ENCODE data around the gene MOGAT1. TPM values are rescaled to one million over a fixed set of nuclear protein-coding genes. Genes with fewer than 3 reads are reported as not detected.

The MOGAT1 gene
- total and polyA plus RNA-seq, 2 of the 8 experiments (the other 6 are each of a cell fraction or from before 2014, with no cell fraction given): 0.11 to 0.67 TPM

DNA sequence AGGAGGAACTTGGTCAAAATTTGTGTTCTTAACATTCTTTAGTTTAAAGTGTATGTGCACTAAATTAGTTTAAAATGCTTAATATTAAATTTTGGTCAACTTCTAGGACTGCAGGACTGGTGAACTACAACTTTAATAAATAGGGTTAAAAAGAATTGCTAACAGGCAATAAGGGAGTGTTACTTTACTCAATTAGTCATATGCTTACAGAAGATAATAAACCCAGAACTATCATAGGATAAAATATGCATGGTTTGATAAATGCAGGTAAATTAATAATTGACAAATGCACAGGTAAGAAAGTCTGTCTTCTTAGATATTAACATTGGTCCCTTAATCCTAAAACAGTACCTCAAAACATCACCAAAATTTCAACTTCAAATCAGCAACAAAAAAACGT, 36.2 kb upstream of the MOGAT1 start:
- ChIA-PET POLR2A (ENCODE audit: partially characterized antibody) (interaction anchor here (0.5 kb wide), 1 partner anchor 419 kb away, joined by 4 read pairs; no protein-coding TSS in a partner anchor), CTCF (ENCODE audit: partially characterized antibody) (no interaction called here)
- Histone ChIP-seq H4K8ac (ENCODE audit: extremely low read depth, insufficient read depth, low read length) (no peak overlapping the region), H2BK12ac (ENCODE audit: low read depth, low read length) (no peak overlapping the region), H3K18ac (ENCODE audit: extremely low read depth, low read length) (no peak overlapping the region), H3K4ac (replicated peaks; ENCODE audit: insufficient read length, low read depth, low read length) (no peak overlapping the region), H4K91ac (replicated peaks; ENCODE audit: insufficient read length, low read length) (no peak overlapping the region), H3K23ac (ENCODE audit: insufficient read length) (no peak overlapping the region), H3K9me3 (ENCODE audit: insufficient read depth in 2 of 2, low read depth in 1 of 2, low read length in 1 of 2) (no peaks in the 10 kb centered on the region), H3K14ac (ENCODE audit: insufficient read length) (no peak overlapping the region), H3K79me2 (ENCODE audit: control insufficient read depth in 1 of 2, insufficient read depth in 2 of 2, low read length in 2 of 2) (no peaks in the 10 kb centered on the region), H4K5ac (ENCODE audit: insufficient read length, low read depth, low read length) (no peak overlapping the region), H4K20me1 (replicated peaks in 1 of 2; ENCODE audit: control insufficient read depth in 1 of 2, insufficient read depth in 2 of 2, low read length in 2 of 2) (no peaks in the 10 kb centered on the region), H3K23me2 (ENCODE audit: low read depth, low read length) (no peaks in the 10 kb centered on the region; the same call in 1 of the 2 replicates), H3K79me1 (ENCODE audit: low read depth, low read length) (no peaks in the 10 kb centered on the region), H2AK5ac (ENCODE audit: low read depth, low read length) (no peak overlapping the region), H3K4me2 (ENCODE audit: insufficient read depth in 1 of 2, low read depth in 2 of 2, low read length in 2 of 2) (no peak overlapping the region), H3K4me1 (replicated peaks in 1 of 4; ENCODE audit: control insufficient read depth in 3 of 4, insufficient read depth in 4 of 4, low read length in 3 of 4) (no peaks in the 10 kb centered on the region), H2BK5ac (ENCODE audit: low read depth, low read length) (no peak overlapping the region), H3K36me3 (ENCODE audit: control insufficient read depth in 2 of 4, insufficient read depth in 4 of 4, low read length in 3 of 4) (peaks cover 10 to 64% (median 37%) of the 10 kb centered on the region in 4 experiments), H3K27me3 (replicated peaks in 1 of 4; ENCODE audit: control insufficient read depth in 3 of 4, extremely low read depth in 1 of 4, insufficient read depth in 3 of 4, low read length in 3 of 4) (no peaks in the 10 kb centered on the region), H2BK15ac (ENCODE audit: low read length) (no peak overlapping the region), H2BK20ac (ENCODE audit: low read length) (no peak overlapping the region), H3K4me3 (ENCODE audit: extremely low read depth in 1 of 4, insufficient read depth in 2 of 4, low read depth in 3 of 4, low read length in 4 of 4) (no peak overlapping the region), H2BK120ac (replicated peaks; ENCODE audit: low read depth, low read length) (no peak overlapping the region), H3K27ac (ENCODE audit: low read depth, low read length) (no peak overlapping the region), H3K9ac (replicated peaks in 1 of 4; ENCODE audit: extremely low read depth in 1 of 4, low read depth in 3 of 4, low read length in 3 of 4) (no peak overlapping the region), H2AFZ (ENCODE audit: low read length) (no peak overlapping the region), H3K56ac (replicated peaks; ENCODE audit: insufficient read length, low read depth, low read length) (no peak overlapping the region)
- TF ChIP-seq SRF (IDR thresholded peaks at IDR 0.05; ENCODE audit: low read depth, low read length) (no peak), CHD2 (IDR thresholded peaks at IDR 0.05; ENCODE audit: low read length) (no peak)
- WGBS, 2 experiments (ENCODE audit: extremely low coverage in 1 of 2, insufficient coverage in 1 of 2, insufficient read length in 1 of 2, insufficient replicate concordance in 2 of 2, low coverage in 1 of 2, low lambda C conversion rate in 2 of 2, missing lambda C conversion rate in 1 of 2): 87% methylated on average over 1 of the region's 1 CpG; no CpG with 5 or more reads in 1 of the 2 experiments
- DNase-seq (ENCODE audit: low read depth in 1 of 2, low spot score in 2 of 2) (no peak), FAIRE-seq (no peak)
